K562 (cell line): ENCODE data around the gene UBE2V1.

Experiments
- C11orf30 ChIP-seq: fragments of 450-650 bp; IDR thresholded peaks from 2 replicates; pipeline ENCODE4 v1.6.1; 2016; ENCODE audit warnings: low read depth, mild to moderate bottlenecking
- CHD2 ChIP-seq: IDR thresholded peaks from 2 replicates; pipeline ENCODE4 v1.6.1; 2011; ENCODE audit warnings: low read depth, low read length
- HNRNPH1 ChIP-seq: fragments of 200-400 bp; formaldehyde crosslinking; optimal IDR thresholded peaks from 2 replicates; pipeline ENCODE3; 2017; ENCODE audit warnings: low read depth, mild to moderate bottlenecking, low read length, moderate library complexity
- NFIC ChIP-seq: fragments of 450-650 bp; IDR thresholded peaks from 2 replicates; pipeline ENCODE4 v1.6.1; 2017; ENCODE audit warnings: mild to moderate bottlenecking, inconsistent platforms
- PHF20 ChIP-seq: fragments of 450-650 bp; IDR thresholded peaks from 2 replicates; pipeline ENCODE4 v1.6.1; 2018; ENCODE audit not compliant: partially characterized antibody
- POLR2A ChIP-seq: fragments of 450-650 bp; conservative IDR thresholded peaks from 2 replicates; pipeline ENCODE4 v1.6.1; 2016
- RCOR1 ChIP-seq, 2 experiments: IDR thresholded peaks; 2 replicates each; pipeline ENCODE4 v1.6.1; 2012; ENCODE audit warnings: low read depth in 2 of 2, low read length in 2 of 2, borderline replicate concordance in 1 of 2, improper control_type of control experiment in 1 of 2
- TAF1 ChIP-seq: IDR thresholded peaks from 2 replicates; pipeline ENCODE4 v1.6.1; 2011; ENCODE audit warnings: mild to moderate bottlenecking, low read length, moderate library complexity; ENCODE audit not compliant: insufficient read depth, control insufficient read depth, severe bottlenecking; ENCODE audit errors: extremely low read depth
- ZNF133 ChIP-seq: fragments of 250-450 bp; sonication (Bioruptor Pico); IDR thresholded peaks from 2 replicates; pipeline ENCODE4 v1.4.0; 2020; ENCODE audit warnings: mild to moderate bottlenecking
- TF ChIP-seq, protein P1 (sequence below), 3 experiments: IDR thresholded peaks in 2 of 3; conservative IDR thresholded peaks in 1 of 3; 2 replicates each; pipeline ENCODE4 v1.5.1; 2011 to 2012; ENCODE audit warnings: low read length in 3 of 3, mild to moderate bottlenecking in 3 of 3, control low read depth in 2 of 3, improper control_type of control experiment in 1 of 3, inconsistent platforms in 1 of 3, low read depth in 1 of 3, mixed read lengths in 1 of 3, moderate library complexity in 1 of 3; ENCODE audit not compliant: insufficient read depth in 2 of 3
- TF ChIP-seq, protein P2 (sequence below): fragments of 250-450 bp; sonication (Bioruptor Pico); IDR thresholded peaks from 2 replicates; pipeline ENCODE4 v1.5.0; 2020; ENCODE audit warnings: mild to moderate bottlenecking, borderline replicate concordance
- TF ChIP-seq, protein P3 (sequence below): sonication (generic); formaldehyde crosslinking; IDR thresholded peaks from 2 replicates; pipeline ENCODE4 v1.8.1; 2023; ENCODE audit warnings: missing genetic modification reagents, mild to moderate bottlenecking, borderline replicate concordance
- TF ChIP-seq, protein P4 (sequence below): fragments of 450-650 bp; formaldehyde crosslinking; IDR thresholded peaks from 2 replicates; pipeline ENCODE4 v1.4.0; 2020; ENCODE audit warnings: mild to moderate bottlenecking, mixed read lengths

DNA sequence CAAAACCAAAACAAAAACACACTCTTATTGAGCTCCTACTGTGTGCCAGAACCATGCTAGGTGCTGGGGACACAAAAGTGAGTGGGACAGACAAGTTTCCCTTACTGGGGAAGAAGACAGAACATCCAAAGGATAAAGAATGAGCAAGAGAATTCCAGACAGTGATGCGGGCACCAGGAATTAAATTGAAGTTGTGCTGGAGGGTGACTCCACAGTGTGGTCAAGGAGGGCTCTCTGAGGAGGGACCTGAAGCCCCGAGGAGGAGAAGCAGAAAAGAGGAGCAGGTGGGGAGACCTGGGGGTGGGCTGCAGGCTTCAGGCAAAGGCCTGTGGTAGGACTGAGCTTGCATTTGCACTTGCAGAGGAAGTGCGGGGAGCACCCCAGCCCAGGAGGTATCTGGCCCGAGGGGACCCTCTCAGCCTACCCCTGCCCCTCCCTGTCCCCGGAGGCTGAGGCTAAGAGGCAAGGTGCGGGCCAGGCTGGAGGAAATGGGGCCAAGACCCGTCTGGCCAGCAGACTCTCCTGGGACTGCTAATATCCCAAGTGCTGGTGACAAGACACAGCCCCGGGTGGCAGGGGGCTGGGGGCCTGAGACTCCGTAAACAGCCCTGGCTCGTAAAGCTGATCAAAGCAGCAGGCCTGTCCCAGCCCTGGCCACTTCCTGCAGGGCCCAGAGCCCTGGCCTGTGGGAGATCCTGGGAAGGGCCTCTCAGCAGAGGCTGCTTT lies 73.1 kb downstream of the UBE2V1 start:
- TF ChIP-seq, protein P1, sequence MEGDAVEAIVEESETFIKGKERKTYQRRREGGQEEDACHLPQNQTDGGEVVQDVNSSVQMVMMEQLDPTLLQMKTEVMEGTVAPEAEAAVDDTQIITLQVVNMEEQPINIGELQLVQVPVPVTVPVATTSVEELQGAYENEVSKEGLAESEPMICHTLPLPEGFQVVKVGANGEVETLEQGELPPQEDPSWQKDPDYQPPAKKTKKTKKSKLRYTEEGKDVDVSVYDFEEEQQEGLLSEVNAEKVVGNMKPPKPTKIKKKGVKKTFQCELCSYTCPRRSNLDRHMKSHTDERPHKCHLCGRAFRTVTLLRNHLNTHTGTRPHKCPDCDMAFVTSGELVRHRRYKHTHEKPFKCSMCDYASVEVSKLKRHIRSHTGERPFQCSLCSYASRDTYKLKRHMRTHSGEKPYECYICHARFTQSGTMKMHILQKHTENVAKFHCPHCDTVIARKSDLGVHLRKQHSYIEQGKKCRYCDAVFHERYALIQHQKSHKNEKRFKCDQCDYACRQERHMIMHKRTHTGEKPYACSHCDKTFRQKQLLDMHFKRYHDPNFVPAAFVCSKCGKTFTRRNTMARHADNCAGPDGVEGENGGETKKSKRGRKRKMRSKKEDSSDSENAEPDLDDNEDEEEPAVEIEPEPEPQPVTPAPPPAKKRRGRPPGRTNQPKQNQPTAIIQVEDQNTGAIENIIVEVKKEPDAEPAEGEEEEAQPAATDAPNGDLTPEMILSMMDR (IDR thresholded peaks at IDR 0.05 in 2 of 3, conservative IDR thresholded peaks at IDR 0.05 in 1 of 3; ENCODE audit: insufficient read depth in 2 of 3, low read depth in 1 of 3, low read length in 3 of 3), result no peak
- TF ChIP-seq POLR2A (no peak), ZNF133 (no peak), C11orf30 (no peak), CHD2 (no peak), TAF1 (no peak), PHF20 (no peak), NFIC (no peak), HNRNPH1 (no peak), RCOR1 (IDR thresholded peaks at IDR 0.05; ENCODE audit: borderline replicate concordance in 1 of 2, low read depth in 2 of 2, low read length in 2 of 2) (no peak)
- TF ChIP-seq, protein P2, sequence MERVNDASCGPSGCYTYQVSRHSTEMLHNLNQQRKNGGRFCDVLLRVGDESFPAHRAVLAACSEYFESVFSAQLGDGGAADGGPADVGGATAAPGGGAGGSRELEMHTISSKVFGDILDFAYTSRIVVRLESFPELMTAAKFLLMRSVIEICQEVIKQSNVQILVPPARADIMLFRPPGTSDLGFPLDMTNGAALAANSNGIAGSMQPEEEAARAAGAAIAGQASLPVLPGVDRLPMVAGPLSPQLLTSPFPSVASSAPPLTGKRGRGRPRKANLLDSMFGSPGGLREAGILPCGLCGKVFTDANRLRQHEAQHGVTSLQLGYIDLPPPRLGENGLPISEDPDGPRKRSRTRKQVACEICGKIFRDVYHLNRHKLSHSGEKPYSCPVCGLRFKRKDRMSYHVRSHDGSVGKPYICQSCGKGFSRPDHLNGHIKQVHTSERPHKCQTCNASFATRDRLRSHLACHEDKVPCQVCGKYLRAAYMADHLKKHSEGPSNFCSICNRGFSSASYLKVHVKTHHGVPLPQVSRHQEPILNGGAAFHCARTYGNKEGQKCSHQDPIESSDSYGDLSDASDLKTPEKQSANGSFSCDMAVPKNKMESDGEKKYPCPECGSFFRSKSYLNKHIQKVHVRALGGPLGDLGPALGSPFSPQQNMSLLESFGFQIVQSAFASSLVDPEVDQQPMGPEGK (CRISPR knock-in tag), result no peak
- TF ChIP-seq, protein P3, sequence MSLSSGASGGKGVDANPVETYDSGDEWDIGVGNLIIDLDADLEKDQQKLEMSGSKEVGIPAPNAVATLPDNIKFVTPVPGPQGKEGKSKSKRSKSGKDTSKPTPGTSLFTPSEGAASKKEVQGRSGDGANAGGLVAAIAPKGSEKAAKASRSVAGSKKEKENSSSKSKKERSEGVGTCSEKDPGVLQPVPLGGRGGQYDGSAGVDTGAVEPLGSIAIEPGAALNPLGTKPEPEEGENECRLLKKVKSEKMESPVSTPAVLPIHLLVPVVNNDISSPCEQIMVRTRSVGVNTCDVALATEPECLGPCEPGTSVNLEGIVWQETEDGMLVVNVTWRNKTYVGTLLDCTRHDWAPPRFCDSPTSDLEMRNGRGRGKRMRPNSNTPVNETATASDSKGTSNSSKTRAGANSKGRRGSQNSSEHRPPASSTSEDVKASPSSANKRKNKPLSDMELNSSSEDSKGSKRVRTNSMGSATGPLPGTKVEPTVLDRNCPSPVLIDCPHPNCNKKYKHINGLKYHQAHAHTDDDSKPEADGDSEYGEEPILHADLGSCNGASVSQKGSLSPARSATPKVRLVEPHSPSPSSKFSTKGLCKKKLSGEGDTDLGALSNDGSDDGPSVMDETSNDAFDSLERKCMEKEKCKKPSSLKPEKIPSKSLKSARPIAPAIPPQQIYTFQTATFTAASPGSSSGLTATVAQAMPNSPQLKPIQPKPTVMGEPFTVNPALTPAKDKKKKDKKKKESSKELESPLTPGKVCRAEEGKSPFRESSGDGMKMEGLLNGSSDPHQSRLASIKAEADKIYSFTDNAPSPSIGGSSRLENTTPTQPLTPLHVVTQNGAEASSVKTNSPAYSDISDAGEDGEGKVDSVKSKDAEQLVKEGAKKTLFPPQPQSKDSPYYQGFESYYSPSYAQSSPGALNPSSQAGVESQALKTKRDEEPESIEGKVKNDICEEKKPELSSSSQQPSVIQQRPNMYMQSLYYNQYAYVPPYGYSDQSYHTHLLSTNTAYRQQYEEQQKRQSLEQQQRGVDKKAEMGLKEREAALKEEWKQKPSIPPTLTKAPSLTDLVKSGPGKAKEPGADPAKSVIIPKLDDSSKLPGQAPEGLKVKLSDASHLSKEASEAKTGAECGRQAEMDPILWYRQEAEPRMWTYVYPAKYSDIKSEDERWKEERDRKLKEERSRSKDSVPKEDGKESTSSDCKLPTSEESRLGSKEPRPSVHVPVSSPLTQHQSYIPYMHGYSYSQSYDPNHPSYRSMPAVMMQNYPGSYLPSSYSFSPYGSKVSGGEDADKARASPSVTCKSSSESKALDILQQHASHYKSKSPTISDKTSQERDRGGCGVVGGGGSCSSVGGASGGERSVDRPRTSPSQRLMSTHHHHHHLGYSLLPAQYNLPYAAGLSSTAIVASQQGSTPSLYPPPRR (CRISPR knock-in tag), result no peak
- TF ChIP-seq, protein P4, sequence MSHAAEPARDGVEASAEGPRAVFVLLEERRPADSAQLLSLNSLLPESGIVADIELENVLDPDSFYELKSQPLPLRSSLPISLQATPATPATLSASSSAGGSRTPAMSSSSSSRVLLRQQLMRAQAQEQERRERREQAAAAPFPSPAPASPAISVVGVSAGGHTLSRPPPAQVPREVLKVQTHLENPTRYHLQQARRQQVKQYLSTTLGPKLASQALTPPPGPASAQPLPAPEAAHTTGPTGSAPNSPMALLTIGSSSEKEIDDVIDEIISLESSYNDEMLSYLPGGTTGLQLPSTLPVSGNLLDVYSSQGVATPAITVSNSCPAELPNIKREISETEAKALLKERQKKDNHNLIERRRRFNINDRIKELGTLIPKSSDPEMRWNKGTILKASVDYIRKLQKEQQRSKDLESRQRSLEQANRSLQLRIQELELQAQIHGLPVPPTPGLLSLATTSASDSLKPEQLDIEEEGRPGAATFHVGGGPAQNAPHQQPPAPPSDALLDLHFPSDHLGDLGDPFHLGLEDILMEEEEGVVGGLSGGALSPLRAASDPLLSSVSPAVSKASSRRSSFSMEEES, result no peak
